ENCODE data around the gene USP11.

- TF ChIP-seq MEIS1 (CRISPR knock-in tag; IDR thresholded peaks at IDR 0.05; ENCODE audit: borderline replicate concordance) (no peak), SALL2 (tag by site-specific recombination; IDR thresholded peaks at IDR 0.05; ENCODE audit: borderline replicate concordance) (no peak), TCF7L2 (IDR thresholded peaks at IDR 0.05; ENCODE audit: borderline replicate concordance, low read depth, low read length) (no peak), ZNF26 (tag by site-specific recombination; IDR thresholded peaks at IDR 0.05) (no peak), KLF1 (tag by site-specific recombination; IDR thresholded peaks at IDR 0.05) (no peak), ZNF416 (tag by site-specific recombination; IDR thresholded peaks at IDR 0.05) (no peak), ZNF292 (tag by site-specific recombination; IDR thresholded peaks at IDR 0.05; ENCODE audit: borderline replicate concordance, low read depth) (no peak), ZNF514 (tag by site-specific recombination; IDR thresholded peaks at IDR 0.05) (no peak)
- TF ChIP-seq, protein P1, sequence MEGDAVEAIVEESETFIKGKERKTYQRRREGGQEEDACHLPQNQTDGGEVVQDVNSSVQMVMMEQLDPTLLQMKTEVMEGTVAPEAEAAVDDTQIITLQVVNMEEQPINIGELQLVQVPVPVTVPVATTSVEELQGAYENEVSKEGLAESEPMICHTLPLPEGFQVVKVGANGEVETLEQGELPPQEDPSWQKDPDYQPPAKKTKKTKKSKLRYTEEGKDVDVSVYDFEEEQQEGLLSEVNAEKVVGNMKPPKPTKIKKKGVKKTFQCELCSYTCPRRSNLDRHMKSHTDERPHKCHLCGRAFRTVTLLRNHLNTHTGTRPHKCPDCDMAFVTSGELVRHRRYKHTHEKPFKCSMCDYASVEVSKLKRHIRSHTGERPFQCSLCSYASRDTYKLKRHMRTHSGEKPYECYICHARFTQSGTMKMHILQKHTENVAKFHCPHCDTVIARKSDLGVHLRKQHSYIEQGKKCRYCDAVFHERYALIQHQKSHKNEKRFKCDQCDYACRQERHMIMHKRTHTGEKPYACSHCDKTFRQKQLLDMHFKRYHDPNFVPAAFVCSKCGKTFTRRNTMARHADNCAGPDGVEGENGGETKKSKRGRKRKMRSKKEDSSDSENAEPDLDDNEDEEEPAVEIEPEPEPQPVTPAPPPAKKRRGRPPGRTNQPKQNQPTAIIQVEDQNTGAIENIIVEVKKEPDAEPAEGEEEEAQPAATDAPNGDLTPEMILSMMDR (tag by site-specific recombination; IDR thresholded peaks at IDR 0.05): no peak
Measured at GRCh38 chrX:47191331-47191730, 41.5 kb upstream of the USP11 start.
